GM18861 (cell line): ENCODE measurements around the gene ANAPC7.
"Not testable (repeated sequence)": the region's sequence is repeated elsewhere in the genome, so short reads cannot be mapped to it uniquely, and the experiment has no call there.

Source experiments
- ATAC-seq: cut with Tn5 transposase; IDR thresholded peaks from one replicate; pipeline ENCODE4 v1.9.1; 2021; ENCODE audit not compliant: unreplicated experiment

Gene ANAPC7, protein sequence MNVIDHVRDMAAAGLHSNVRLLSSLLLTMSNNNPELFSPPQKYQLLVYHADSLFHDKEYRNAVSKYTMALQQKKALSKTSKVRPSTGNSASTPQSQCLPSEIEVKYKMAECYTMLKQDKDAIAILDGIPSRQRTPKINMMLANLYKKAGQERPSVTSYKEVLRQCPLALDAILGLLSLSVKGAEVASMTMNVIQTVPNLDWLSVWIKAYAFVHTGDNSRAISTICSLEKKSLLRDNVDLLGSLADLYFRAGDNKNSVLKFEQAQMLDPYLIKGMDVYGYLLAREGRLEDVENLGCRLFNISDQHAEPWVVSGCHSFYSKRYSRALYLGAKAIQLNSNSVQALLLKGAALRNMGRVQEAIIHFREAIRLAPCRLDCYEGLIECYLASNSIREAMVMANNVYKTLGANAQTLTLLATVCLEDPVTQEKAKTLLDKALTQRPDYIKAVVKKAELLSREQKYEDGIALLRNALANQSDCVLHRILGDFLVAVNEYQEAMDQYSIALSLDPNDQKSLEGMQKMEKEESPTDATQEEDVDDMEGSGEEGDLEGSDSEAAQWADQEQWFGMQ

GRCh38 chr12:110403146-110403975 lies at the start of gene ANAPC7:
Gene ANAPC7, minus strand, starts transcription at chr12:110403708. Its CDS starts 81 bp downstream, at chr12:110403627.
- no peak for ATAC-seq

DNA sequence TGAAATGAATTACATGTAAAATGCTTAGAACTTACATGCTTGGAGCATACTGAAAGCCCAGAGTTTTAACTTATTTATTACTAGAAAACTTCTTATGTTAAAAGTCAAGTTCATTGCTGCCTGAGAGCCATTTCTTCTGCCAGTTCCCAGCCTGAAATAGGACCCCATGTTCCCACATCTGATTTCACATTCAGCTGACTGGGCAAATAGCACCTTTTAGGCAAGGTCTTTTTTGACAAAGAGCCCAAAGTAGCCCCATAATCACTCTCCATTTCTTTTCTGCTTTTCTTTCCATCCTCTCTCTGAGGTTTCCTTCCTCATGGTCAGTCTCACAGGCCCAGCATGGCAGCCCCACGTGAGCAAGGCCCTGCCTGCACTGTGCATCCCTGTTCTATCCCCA lies 47.8 kb upstream of the ANAPC7 start:
- no peak for ATAC-seq

DNA sequence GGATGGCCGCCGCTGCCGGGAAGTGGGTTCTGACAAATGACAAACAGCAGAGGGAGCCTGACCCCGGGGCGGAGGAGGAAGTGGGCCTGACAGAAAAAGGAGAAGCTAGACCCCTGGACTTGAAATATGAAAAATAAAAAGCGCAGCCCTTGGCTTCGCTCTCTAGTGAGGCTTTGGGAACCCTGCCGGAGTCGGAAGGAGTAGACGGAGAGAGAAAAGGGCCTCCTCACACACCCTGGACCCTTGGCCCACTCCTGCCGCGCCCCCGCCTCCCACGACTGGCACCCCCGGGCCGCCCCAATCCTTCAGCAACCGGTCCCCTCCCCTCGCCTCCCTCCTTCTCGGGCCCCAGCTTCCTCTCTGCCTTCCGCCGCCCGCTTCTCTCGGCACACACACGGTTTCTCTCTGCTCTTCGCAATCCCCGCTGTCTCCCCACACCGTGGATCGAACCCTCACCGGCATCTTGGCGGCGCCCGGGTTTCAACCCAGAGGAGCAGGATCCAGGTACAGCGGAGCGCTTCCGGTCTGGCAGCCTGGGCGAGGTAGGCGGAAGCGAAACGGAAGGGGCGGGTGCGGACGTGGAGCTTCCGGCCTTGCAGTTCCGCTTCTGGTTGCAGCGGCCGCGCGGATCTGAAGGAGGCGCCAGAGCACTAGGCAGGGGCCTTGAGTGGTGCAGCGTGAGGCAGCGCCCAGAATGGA lies 46.4 kb upstream of the ANAPC7 start, which contains the start of gene ARPC3:
Gene ARPC3 (minus strand): TSS at position 539 of the 699 bp plus-strand sequence. CDS start 77 bp downstream, at position 462.
- ATAC-seq, result peak; percentile 92

GRCh38 chr12:110444455-110444854 lies 40.9 kb upstream of the ANAPC7 start:
- ATAC-seq, result no peak

GRCh38 chr12:110436231-110436630 lies 32.7 kb upstream of the ANAPC7 start:
- no peak for ATAC-seq

- ATAC-seq, result no peak
Measured at GRCh38 chr12:110431957-110432587, 28.6 kb upstream of the ANAPC7 start.

- ATAC-seq, result not testable (repeated sequence)
Measured at GRCh38 chr12:110429676-110430075, 26.2 kb upstream of the ANAPC7 start.

GRCh38 chr12:110426406-110426805 lies 22.9 kb upstream of the ANAPC7 start:
- no peak for ATAC-seq

DNA sequence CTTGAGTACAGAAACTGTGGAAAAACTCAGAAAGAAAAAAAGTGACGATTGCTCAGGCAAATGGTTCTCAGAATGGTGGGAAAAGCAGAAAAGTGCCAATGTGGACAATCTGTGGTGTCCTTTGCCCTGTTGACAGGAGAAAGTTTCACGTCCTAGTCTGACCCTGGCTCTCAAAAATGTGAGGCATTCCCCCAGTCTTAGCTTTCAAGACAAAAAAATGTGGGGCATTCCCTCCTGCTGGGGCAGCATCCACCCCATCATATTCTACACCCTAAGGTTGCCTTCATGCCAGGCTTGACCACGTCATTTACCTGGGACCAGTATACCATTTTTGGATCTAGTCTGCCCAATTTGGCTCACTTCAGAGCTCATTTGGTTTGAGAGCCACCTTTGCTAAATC lies 20.7 kb upstream of the ANAPC7 start:
- ATAC-seq, result no peak

- ATAC-seq, result no peak
Measured at GRCh38 chr12:110421701-110422100, 18.2 kb upstream of the ANAPC7 start.

DNA sequence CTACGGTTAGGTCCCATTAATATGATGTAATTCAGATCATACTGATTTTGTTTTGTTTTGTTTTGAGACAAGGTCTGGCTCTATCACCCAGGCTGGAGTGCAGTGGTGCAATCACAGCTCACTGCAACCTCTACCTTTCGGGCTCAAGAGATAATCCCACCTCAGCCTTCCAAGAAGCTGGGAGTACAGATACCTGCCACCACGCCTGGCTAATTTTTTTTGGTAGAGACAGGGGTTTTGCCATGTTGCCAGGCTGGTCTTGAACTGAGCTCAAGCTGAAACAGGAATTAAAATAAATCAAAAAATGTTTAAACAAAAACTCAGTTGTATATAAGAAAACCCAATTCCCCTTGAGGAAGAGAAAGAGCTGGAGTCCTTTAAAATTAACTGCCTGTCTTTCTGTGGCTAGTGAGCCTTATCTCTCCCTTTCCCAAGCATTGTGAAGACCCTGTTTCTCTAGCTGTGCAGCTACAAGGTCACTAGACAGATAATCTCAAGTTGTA lies 17.7 kb upstream of the ANAPC7 start:
- no peak for ATAC-seq

GRCh38 chr12:110420644-110421043 lies 17.1 kb upstream of the ANAPC7 start:
- not testable (repeated sequence) for ATAC-seq

DNA sequence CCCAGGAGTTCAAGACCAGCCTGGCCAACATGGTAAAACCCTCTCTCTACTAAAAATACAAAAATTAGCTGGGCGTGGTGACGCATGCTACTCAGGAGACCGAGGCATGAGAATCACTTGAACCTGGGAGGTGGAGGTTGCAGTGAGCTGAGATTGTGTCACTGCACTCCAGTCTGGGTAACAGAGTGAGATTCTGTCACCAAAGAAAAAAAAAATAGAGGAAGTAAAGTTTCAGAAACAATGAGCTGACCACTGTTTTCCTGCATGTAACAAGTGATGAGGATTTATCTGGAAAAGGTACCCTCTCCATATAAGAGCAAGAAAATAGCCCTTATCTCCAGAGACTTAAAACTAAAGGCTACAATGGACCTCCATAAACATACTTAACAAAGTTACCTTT lies 13.6 kb upstream of the ANAPC7 start:
- not testable (repeated sequence) for ATAC-seq

DNA sequence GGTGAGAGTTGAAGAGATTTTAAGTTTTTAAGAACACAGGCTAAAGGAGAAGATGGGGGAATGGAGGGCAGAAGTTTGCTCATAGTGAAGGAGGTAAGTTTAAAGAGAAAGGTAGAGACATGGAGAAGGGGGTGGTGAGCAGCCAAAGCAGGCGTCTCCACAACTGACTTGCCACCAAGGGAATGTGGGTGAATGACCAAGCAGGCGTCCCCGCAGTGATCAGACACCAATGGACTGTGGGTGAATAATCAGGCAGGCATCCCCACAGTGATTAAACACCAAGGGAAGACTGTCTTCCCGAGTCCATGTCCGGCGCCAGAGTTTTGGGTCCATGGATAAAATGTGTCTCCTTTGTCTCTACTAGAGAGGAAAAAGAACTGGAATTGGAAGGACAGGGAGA lies 6.6 kb upstream of the ANAPC7 start:
- not testable (repeated sequence) for ATAC-seq

DNA sequence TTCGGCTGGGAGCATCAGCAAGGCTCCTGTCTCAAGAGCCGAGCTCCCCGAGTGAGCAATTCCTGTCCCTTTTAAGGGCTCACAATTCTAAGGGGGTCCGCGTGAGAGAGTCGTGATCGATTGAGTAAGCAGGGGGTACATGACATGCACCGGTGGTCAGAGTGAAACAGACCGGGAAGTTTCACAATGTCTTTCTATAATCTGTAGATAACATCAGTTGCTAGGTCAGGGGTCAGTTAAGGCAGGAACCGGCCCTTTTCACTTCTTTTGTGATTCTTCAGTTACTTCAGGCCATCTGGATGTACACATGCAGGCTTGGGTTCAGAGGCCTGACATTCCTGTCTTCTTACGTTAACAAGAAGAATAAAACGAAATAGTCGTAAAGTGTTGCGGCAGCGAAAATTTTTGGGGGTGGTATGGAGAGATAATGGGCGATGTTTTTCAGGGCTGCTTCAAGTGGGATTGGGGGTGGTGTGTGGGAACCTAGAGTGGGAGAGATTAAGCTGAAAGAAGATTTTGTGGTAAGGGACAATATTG lies 1.7 kb upstream of the ANAPC7 start:
- ATAC-seq, result not testable (repeated sequence)

DNA sequence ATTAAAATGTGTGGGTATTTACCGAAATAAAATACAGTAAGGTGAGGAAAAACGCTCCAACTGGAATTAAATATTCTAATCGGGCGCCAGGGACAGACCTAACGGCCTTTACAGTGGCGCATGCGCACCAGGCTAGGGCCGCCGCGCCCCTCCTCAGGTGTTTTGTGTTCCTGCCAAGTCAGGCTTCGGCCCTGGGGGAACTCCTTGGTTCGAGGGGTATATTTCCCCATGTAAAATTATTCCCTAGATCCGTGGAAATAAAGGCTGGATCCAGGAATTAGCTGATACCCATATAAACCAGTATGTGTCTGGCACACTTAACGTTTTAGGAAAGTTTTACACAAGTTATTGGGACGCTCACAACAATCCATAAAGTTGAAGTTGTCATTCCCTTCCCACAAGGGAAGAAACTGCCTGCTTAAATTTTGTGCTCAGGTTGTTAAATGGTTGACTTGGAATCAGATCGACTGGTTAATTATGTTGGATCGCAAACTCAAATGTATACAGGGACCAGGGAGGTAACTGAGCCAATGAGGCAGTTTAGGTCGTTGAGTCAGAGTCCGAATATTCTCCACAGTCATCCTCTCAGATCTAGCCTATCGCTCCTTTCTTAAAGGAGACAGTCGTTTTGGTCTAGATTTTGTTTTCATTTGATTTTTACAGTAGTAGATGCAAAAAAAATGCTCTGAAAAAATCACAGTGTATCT lies 621 bp upstream of the ANAPC7 start:
- ATAC-seq, result no peak

GRCh38 chr12:110382683-110383082 lies 20.8 kb downstream of the ANAPC7 start:
- ATAC-seq, result no peak

- no peak for ATAC-seq
Measured at GRCh38 chr12:110379631-110380030, 23.9 kb downstream of the ANAPC7 start.

DNA sequence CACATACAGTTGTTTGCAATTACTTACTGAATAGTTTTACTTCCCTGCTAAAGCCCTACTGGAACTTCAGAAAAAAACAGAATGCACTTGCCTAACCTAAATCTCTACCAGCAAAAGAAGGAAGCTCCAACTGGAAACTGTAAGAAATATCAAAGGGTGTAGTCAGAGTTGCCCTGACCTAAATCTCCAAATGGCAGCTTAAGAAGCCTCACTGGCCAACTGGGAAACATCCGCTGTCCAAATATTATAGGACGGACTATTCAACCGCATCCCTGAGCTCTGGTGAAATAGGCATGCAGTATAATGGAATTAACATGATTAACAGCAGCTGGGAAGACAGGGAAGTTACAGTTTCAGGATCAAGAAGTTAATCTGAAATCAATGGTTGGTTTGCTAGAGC lies 24.3 kb downstream of the ANAPC7 start:
- ATAC-seq, result no peak
